Measurements from ENCODE around the gene NET1. TPM values are rescaled to one million over a fixed set of nuclear protein-coding genes. Genes with fewer than 3 reads are reported as not detected.

The NET1 gene
- total and polyA plus RNA-seq, 2 experiments from 2014 or later = 62.5 to 96.4 TPM

GRCh38 chr10:5399332-5399731 lies 13.0 kb upstream of the NET1 start:
- H3K9me2 ChIP-seq (replicated peaks; ENCODE audit: insufficient read depth) = no peaks in the 10 kb centered on the region
- no peak overlapping the region for H2AFZ ChIP-seq
- no peak overlapping the region for H3K27ac ChIP-seq
- no peaks in the 10 kb centered on the region for H4K20me1 ChIP-seq (ENCODE audit: insufficient read depth, poor library complexity, severe bottlenecking)
- H3K4me1 ChIP-seq (ENCODE audit: insufficient read depth) = no peaks in the 10 kb centered on the region
- WGBS (ENCODE audit: low lambda C conversion rate, missing lambda C conversion rate) = 78% methylated on average over 6 of the region's 6 CpGs
- no peak overlapping the region for H3K4me2 ChIP-seq
- TF ChIP-seq EZH2 (IDR thresholded peaks at IDR 0.05; ENCODE audit: borderline replicate concordance) = no peak
- TF ChIP-seq, protein P1, sequence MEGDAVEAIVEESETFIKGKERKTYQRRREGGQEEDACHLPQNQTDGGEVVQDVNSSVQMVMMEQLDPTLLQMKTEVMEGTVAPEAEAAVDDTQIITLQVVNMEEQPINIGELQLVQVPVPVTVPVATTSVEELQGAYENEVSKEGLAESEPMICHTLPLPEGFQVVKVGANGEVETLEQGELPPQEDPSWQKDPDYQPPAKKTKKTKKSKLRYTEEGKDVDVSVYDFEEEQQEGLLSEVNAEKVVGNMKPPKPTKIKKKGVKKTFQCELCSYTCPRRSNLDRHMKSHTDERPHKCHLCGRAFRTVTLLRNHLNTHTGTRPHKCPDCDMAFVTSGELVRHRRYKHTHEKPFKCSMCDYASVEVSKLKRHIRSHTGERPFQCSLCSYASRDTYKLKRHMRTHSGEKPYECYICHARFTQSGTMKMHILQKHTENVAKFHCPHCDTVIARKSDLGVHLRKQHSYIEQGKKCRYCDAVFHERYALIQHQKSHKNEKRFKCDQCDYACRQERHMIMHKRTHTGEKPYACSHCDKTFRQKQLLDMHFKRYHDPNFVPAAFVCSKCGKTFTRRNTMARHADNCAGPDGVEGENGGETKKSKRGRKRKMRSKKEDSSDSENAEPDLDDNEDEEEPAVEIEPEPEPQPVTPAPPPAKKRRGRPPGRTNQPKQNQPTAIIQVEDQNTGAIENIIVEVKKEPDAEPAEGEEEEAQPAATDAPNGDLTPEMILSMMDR (IDR thresholded peaks at IDR 0.05; ENCODE audit: poor library complexity) = no peak
- TF ChIP-seq EZH2phosphoT487 (IDR thresholded peaks at IDR 0.05; ENCODE audit: low read depth, severe bottlenecking, unreplicated experiment) = no peak
- no peaks in the 10 kb centered on the region for H3K36me3 ChIP-seq (replicated peaks; ENCODE audit: insufficient read depth, low read depth)
- DNase-seq (ENCODE audit: low spot score) = no peak
- no peaks in the 10 kb centered on the region for H3K9me3 ChIP-seq (ENCODE audit: low read depth)
- no peaks in the 10 kb centered on the region for H3K79me2 ChIP-seq
- H3K27me3 ChIP-seq = no peaks in the 10 kb centered on the region
- no peak overlapping the region for H3K4me3 ChIP-seq

GRCh38 chr10:5400468-5401240 lies 11.7 kb upstream of the NET1 start:
- no peak overlapping the region for H2AFZ ChIP-seq
- no peaks in the 10 kb centered on the region for H3K27me3 ChIP-seq
- H3K4me3 ChIP-seq = no peak overlapping the region
- DNase-seq (ENCODE audit: low spot score) = no peak
- H3K4me2 ChIP-seq = no peak overlapping the region
- no peak overlapping the region for H3K27ac ChIP-seq
- no peaks in the 10 kb centered on the region for H3K79me2 ChIP-seq
- WGBS (ENCODE audit: low lambda C conversion rate, missing lambda C conversion rate) = 91% methylated on average over 9 of the region's 9 CpGs
- H3K4me1 ChIP-seq (ENCODE audit: insufficient read depth) = no peaks in the 10 kb centered on the region
- no peaks in the 10 kb centered on the region for H4K20me1 ChIP-seq (ENCODE audit: insufficient read depth, poor library complexity, severe bottlenecking)
- no peaks in the 10 kb centered on the region for H3K36me3 ChIP-seq (replicated peaks; ENCODE audit: insufficient read depth, low read depth)
- H3K9me2 ChIP-seq (replicated peaks; ENCODE audit: insufficient read depth) = no peaks in the 10 kb centered on the region
- no peak for TF ChIP-seq EZH2 (IDR thresholded peaks at IDR 0.05; ENCODE audit: borderline replicate concordance)
- TF ChIP-seq, protein P1 (IDR thresholded peaks at IDR 0.05; ENCODE audit: poor library complexity) = no peak
- no peak for TF ChIP-seq EZH2phosphoT487 (IDR thresholded peaks at IDR 0.05; ENCODE audit: low read depth, severe bottlenecking, unreplicated experiment)
- H3K9me3 ChIP-seq (ENCODE audit: low read depth) = no peaks in the 10 kb centered on the region

DNA sequence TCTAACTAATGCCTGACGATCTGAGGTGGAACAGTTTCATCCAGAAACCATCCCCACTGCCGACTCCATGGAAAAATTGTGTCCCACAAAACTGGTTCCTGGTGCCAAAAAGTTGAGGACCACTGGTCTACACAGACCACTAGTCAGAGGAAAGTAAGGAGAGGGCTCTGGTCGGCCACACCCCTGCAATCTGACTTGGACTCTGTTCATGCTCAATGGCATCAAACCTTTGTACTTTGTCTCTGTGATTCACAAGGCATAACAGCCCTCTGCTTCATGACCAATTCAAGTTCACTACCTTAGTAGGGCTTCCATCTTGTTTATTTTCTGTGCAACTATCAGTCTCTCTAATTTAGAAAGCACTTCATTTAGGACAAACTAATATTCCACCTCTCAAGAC lies 9.6 kb upstream of the NET1 start:
- no peaks in the 10 kb centered on the region for H3K4me1 ChIP-seq (ENCODE audit: insufficient read depth)
- no peak for TF ChIP-seq EZH2phosphoT487 (IDR thresholded peaks at IDR 0.05; ENCODE audit: low read depth, severe bottlenecking, unreplicated experiment)
- no peak for TF ChIP-seq EZH2 (IDR thresholded peaks at IDR 0.05; ENCODE audit: borderline replicate concordance)
- TF ChIP-seq, protein P1 (IDR thresholded peaks at IDR 0.05; ENCODE audit: poor library complexity) = no peak
- H3K9me3 ChIP-seq (ENCODE audit: low read depth) = no peaks in the 10 kb centered on the region
- no peaks in the 10 kb centered on the region for H3K36me3 ChIP-seq (replicated peaks; ENCODE audit: insufficient read depth, low read depth)
- H3K9me2 ChIP-seq (replicated peaks; ENCODE audit: insufficient read depth) = no peaks in the 10 kb centered on the region
- H2AFZ ChIP-seq = peak overlapping the region; percentile 16
- no peaks in the 10 kb centered on the region for H3K79me2 ChIP-seq
- no peaks in the 10 kb centered on the region for H4K20me1 ChIP-seq (ENCODE audit: insufficient read depth, poor library complexity, severe bottlenecking)
- H3K27me3 ChIP-seq = no peaks in the 10 kb centered on the region
- 82% methylated on average over 3 of the region's 3 CpGs for whole genome bisulfite sequencing (ENCODE audit: low lambda C conversion rate, missing lambda C conversion rate)
- H3K27ac ChIP-seq = peak overlapping the region; percentile 40
- DNase-seq (ENCODE audit: low spot score) = peak; percentile 35
- H3K4me2 ChIP-seq = peak overlapping the region; percentile 30
- H3K4me3 ChIP-seq = no peak overlapping the region
